Muscle of back (tissue), 11 donors: ENCODE results near the gene TMEM222. TPM values are rescaled to one million over a fixed set of nuclear protein-coding genes. Genes with fewer than 3 reads are reported as not detected.

Experiments used
- DNase-seq, 3 donors: peaks; one replicate each; pipeline versions ENCODE4 v3.0.0 to v3.0.0-alpha.2; 2013
- polyA plus RNA-seq, 10 donors: library from polyadenylated mRNA; unstranded; fragments of 120-200 nt; gene quantifications; one replicate each; pipeline ENCODE4 v1.2.1, GENCODE V29; 2013; ENCODE audit not compliant: insufficient read length in 10 of 10

TMEM222 gene
- polyA plus RNA-seq, 10 donors = 18.6 to 26.9 (median 23.6) TPM

DNA sequence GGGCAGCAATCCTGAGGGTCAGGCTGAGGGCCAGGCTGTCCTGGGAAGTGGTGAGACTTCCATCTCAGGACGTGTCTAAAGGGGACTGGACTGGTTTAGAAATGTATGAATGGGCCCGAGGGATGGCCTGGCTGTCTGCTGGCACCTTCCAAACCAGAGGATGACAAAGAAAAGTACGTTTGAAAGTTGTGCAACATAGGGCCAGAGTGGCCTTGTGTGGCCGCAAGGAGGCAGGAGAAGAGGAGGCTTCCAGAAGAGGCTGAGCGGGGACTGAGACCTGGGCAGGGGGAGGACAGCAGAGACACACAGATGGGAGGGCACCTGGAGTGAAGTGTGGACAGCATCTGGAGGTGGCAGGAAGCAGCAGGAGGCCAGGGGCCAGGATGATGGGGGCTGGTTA is 17.2 kb downstream of the TMEM222 start:
- no peak for DNase-seq

DNA sequence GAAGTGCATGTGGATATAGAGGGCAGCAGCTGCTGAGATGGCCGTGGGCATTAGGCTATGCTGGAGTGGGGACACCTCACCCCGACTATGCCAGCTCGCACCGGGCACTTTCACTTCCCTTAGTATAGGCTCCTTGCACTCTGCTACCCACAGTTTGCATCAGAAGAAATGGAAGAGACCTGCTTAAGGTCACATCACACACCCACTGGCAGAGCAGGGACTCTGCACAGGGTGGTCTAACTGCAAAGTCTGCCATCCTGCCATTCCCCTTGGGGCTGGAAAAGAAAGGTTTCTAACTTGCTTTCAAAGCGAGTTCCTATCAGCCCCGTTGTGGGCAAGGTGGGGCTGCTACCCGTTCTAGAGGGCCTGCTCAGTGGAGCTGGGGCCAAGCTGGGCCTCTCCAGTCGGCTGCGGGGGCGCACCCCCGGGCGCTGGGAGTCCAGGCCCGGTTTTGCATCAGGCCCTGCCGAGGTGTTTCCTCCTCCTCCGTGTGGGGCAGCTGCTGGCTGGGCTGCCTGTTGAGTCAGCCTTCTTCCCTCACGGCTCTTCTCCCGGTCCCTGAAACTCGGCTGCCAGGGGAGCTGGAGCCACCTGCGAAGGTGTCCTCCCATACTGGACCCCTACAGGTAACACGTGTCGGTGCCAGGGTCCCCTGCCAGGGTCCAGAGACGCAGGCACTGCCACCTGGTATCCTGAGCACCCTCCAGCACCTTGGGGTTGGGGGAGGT is 19.7 kb downstream of the TMEM222 start, which contains the start of gene SYTL1:
Gene SYTL1 (plus strand): TSS at position 498 of the 728 bp plus-strand sequence. CDS start 3,313 bp downstream, outside the sequence.
- peak in 1 of 3 donors; percentile 27 for DNase-seq

GRCh38 chr1:27342391-27342777 is 20.4 kb downstream of the TMEM222 start:
- DNase-seq = no peak

DNA sequence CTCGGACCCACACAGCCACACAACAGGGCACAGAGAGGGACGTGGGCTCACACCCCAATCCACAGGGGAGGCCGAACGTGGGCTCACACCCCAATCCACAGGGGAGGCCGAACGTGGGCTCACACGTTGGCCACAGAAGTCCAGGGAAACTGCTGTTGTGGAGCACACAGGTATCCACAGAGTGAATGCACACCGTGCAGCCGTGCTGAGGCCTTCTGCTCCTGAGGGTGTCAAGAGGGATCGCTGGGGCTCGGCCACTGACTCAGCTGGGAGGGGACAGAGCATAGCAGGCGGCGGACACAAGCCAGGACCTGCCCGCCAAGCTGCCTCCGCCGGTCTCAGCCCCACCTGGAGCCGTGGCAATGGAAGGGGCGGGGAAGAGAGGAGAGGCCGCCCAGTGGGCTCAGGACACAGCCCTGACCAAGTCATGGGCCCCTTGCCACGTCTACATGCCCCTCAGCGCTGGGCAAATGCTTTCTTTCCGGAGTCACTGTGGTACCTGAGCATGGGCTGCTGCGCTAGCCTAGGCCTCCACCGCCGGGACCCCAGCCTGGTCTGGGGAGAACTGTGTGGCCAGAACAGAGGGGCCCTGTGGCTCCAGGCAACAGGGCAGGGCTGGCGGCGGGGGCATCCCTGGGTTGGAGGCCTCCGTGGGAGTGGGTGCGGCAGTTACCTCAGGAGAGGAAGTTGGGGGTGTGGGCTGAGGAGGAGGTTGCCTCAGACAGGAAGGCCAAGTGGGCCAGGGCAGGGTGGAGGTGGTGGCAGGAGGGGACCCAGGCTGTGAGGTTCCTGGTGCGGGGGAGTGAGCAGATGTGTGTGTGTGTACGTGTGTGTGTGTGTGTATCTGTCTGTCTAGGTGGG is 21.0 kb downstream of the TMEM222 start:
- no peak for DNase-seq

- DNase-seq = no peak
Observed at GRCh38 chr1:27343639-27344025, 21.7 kb downstream of the TMEM222 start.

DNA sequence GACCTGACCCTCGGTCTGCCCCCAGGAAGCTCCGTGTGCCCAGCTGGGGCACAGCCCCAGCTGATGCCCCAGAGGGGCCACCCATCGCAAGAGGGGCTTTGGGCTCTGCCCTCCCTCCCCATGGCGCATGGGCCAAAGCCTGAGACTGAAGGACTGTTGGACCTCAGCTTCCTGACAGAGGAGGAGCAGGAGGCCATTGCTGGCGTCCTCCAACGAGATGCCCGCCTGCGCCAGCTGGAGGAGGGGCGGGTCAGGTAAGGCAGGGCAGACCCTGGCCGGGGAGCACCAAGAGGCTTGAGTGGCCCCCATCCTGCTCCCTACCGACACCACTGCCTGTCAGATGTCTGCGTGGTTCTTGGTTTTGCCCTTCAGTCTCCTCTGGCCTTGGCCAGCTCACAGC is 23.3 kb downstream of the TMEM222 start:
- no peak for DNase-seq

DNA sequence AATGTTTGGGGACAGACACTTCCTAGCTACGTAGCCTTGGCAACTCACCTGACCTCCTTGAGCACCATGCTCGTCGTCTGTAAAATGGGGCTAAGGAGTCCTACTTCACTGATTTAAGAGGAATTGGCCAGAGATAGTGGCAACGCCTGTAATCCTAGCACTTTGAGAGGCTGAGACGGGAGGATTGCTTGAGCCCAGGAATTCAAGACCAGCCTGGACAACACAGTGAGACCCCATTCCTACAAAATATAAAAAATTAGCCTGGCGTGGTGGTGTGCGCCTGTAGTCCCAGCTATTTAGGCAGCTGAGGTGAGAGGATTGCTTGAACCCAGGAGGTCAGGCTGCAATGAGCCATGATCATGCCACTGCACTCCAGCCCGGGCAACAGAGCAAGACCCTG is 24.4 kb downstream of the TMEM222 start:
- no peak for DNase-seq

DNA sequence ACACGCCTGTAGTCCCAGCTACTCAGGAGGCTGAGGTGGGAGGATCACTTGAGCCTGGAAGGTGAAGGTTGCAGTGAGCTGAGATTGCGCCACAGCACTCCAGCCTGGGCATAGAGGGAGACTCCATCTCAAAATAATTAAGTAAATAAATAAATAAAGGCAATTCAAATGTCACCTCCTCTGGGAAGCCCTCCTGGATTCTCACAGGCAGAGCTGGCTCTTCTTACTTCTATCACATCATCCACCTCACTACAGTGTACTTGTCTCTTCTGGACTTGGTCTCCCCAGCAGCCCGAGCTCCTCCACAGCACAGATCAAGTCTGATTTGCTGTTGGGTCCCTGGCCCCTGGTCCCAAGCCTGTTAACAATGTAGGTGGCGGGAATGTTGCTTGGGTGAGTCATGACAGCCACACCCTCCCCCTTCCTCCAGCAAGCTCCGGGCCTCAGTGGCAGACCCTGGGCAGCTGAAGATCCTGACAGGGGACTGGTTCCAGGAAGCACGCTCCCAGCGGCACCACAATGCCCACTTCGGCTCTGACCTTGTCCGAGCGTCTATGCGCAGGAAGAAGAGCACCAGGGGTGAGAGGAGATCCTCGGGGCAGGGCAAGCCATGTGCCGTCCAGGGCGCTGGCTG is 25.1 kb downstream of the TMEM222 start:
- DNase-seq = no peak

DNA sequence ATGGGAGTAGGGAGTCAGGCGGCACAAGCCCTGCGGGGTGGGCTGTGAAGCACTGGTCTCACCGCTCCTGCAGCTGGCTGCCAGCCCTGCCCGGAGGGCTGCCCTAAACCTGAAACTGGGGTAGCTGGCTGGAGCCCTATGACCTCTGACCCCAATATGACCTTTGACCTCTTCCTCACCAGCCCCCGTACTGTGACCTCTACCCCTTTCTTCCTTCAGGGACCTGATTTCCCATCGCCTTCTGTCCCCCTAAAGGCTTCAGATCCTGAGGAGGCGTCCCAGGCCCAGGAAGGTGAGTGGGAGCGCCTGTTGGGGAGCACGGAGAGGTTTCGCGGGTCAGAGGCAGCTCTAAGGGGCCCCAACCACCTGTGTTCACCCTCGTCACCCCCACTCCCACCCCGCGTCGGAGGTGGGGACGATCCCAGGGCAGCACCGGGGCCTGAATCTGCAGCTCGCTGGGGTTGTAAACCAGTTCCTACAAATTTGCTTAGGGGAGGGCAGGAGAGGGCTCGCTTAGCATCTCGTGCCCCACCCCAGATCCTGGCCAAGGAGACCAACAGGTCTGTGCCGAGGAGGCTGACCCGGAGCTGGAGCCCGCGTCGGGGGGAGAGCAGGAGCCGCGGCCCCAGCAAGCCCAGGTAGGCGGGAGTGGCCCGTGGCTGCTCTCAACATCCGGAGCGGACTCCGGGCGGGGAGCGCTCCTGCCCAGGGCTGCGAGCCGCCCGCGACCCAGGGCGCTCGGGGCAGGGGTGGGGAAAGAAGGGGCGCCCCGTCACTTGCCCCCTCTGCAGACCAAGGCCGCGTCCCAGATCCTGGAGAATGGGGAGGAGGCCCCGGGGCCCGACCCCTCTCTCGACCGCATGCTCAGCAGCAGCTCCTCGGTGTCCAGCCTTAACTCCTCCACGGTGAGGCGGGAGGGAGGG is 27.2 kb downstream of the TMEM222 start:
- no peak for DNase-seq

GRCh38 chr1:27349784-27350662 is 28.1 kb downstream of the TMEM222 start:
- peak; percentile 42 to 87 (median 67) for DNase-seq

GRCh38 chr1:27350663-27351540 is 28.9 kb downstream of the TMEM222 start:
- DNase-seq = peak in 1 of 3 donors; percentile 73

- DNase-seq = no peak
Observed at GRCh38 chr1:27351541-27352107, 29.7 kb downstream of the TMEM222 start.

- DNase-seq = no peak
Observed at GRCh38 chr1:27353166-27353565, 31.2 kb downstream of the TMEM222 start.

DNA sequence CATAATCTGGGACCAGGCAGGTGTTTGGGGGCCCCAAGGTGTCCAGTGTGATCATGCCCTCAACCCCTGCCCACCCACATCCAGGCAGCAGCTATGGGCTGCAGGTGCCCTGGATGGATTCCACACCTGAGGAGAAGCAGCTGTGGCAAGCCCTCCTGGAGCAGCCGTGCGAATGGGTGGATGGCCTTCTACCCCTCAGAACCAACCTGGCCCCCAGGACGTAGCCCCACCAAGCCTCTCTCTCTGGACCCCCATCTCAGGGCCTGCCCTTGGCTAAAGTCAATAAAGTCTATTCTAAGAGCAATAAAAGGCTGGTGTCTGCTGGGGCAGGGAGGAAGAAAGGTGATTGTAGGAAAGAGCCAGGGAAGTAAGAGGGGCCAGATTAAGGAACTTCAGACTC is 31.7 kb downstream of the TMEM222 start:
- DNase-seq = no peak

GRCh38 chr1:27355683-27356082 is 33.7 kb downstream of the TMEM222 start:
- no peak for DNase-seq

GRCh38 chr1:27356277-27356618 is 34.3 kb downstream of the TMEM222 start:
- no peak for DNase-seq

DNA sequence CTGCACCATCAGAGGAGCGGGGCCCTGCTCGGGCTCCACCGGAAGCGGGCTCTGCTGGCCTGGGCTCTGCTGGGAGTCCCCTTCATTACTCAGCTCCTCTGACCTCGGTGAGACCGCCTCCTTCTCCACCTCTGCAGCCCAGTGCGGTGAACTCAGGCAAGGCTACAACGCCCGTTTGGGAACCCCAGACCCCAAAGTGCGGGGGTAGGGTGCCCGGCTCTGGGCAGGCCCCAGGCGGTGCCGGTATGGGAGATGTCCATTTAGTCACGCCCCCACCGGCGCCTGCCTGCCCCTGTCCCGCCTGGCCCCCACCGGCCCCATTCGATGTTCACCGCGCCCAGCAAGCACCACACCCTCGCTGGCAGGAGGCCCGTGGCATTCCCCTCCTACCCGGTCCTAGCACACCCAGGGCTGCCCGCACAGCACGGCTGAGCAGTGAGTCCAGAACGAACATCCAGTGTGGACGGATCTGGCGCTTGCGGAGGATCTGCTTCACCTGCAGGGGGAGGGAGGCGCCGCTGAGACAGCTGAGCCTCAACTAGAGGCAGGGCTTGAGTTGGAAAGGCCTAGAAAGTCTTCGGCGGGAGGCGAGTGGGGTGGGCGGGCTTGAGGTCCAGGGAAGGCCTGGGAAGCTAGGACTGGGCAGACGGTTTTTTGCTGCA is 34.8 kb downstream of the TMEM222 start:
- no peak for DNase-seq

- peak; percentile 26 to 88 (median 79) for DNase-seq
Observed at GRCh38 chr1:27357281-27358037, 35.5 kb downstream of the TMEM222 start.
